Kidney (tissue), 14 donors: ENCODE results near the gene FBN1. TPM values are rescaled to one million over a fixed set of nuclear protein-coding genes. Genes with fewer than 3 reads are reported as not detected.

ENCODE experiments used
- DNase-seq, 5 donors: peaks; one replicate each; pipeline ENCODE4 v3.0.0-alpha.2; 2013 to 2020
- FAIRE-seq: peaks from 2 replicates; lab custom pipeline; 2012; peaks lifted over from hg19 to GRCh38; lab: Jason Lieb, UNC
- H3K27ac ChIP-seq, 2 donors: one replicate each; pipeline ENCODE4 v1.7.0; 2013; ENCODE audit warnings: low read depth in 2 of 2, low read length in 2 of 2, inconsistent platforms in 1 of 2
- H3K27me3 ChIP-seq: one replicate; pipeline ENCODE4 v1.7.1; 2013; ENCODE audit warnings: low read length, inconsistent platforms; ENCODE audit not compliant: control insufficient read depth, insufficient read depth
- H3K36me3 ChIP-seq, 3 donors: one replicate each; pipeline versions ENCODE4 v1.7.0 to v1.7.1; 2013; ENCODE audit warnings: low read length in 3 of 3, control low read depth in 1 of 3, inconsistent platforms in 1 of 3; ENCODE audit not compliant: insufficient read depth in 3 of 3, control insufficient read depth in 2 of 3
- H3K4me1 ChIP-seq, 3 donors: one replicate each; pipeline versions ENCODE4 v1.7.0 to v1.7.1; 2013; ENCODE audit warnings: low read length in 3 of 3, inconsistent platforms in 1 of 3, low read depth in 1 of 3; ENCODE audit not compliant: control insufficient read depth in 2 of 3, insufficient read depth in 2 of 3
- H3K4me3 ChIP-seq, 3 donors: one replicate each; pipeline versions ENCODE4 v1.7.0 to v1.8.1; 2013; ENCODE audit warnings: low read length in 3 of 3, control low read depth in 1 of 3, inconsistent platforms in 1 of 3
- H3K9ac ChIP-seq, 3 donors: one replicate each; pipeline versions ENCODE4 v1.7.0 to v1.7.1; 2013; ENCODE audit warnings: low read length in 3 of 3, control low read depth in 1 of 3, inconsistent platforms in 1 of 3
- H3K9me3 ChIP-seq, 3 donors: one replicate each; pipeline versions ENCODE4 v1.7.0 to v1.7.1; 2013; ENCODE audit warnings: low read length in 3 of 3, control low read depth in 1 of 3, inconsistent platforms in 1 of 3; ENCODE audit not compliant: control insufficient read depth in 2 of 3, insufficient read depth in 1 of 3
- intact Hi-C: fragments of 100-400 bp; cut with DNase I; formaldehyde crosslinking; loops from one replicate; pipeline ENCODE4 v1.11.1; 2022
- polyA plus RNA-seq: library from polyadenylated mRNA; stranded (reverse); fragments of 350-450 nt; fragmentation: Illumina TruSeq; extraction: RNeasy Lipid Tissue Mini Kit (QIAGEN cat#74804); gene quantifications from one replicate; pipeline ENCODE4 v1.2.3, GENCODE V29; 2014; ENCODE audit warnings: low read depth, low replicate concordance; ENCODE audit not compliant: insufficient read depth
- total RNA-seq: library from RNA; stranded (reverse); fragmentation: NEBNext Ultra II Directional; extraction: Animal tissue kit (Norgen Biotek cat#: 25700); gene quantifications from one replicate; pipeline ENCODE4 v1.2.1, GENCODE V29; 2021
- TF ChIP-seq, protein P1 (sequence below): IDR thresholded peaks from 3 replicates; pipeline ENCODE4 v1.5.1; 2012; ENCODE audit warnings: mild to moderate bottlenecking, moderate library complexity, borderline replicate concordance; ENCODE audit not compliant: insufficient read depth; ENCODE audit errors: extremely low read depth
- donor health status: control.
- donor health status: control.
- donor health status: control.
- donor health status: control.
- donor health status: control.
- donor health status: DM: yes; HTN: yes; CAD: no.
- donor health status: Normal renal cell carcinoma (clear cell type).

The FBN1 gene
- total and polyA plus RNA-seq, 2 donors from 2014 or later, result 2.4 to 30.8 TPM

DNA sequence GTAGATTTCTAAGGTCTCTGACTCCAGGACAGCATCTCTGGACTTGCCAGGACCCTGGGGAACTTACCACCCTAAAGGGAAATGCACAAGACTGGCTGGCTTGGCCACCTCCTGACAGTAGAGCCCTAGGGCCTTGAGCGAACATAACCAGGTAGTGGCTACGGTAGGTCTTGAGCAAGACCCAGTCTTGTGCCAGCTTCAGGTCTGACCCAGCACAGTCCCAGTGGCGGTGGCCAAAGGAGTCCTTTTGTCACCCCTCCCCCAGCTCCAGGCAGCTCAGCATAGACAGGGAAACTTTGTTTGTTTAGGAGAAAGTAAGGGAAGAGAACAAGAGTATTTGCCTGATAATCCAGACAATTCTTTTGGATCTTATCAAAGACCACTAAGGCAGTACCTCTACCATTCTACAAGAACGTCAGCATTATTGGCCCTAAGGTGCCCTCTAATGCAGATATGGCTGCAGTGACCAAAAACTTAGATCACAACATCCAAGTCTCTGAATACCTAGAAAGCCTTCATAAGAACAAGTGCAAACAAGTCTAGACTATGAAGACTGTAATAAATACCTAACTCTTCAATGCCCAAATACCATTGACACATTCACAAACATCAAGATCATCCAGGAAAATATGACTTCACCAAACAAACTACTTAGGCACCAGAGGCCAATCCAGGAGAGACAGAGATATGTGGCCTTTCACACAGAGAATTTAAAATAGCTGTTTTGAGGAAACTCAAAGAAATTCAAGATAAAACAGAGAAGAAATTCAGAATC lies 38.7 kb upstream of the FBN1 start:
- FAIRE-seq (no peak), DNase-seq (no peak)
- Histone ChIP-seq H3K4me1 (no peaks in the 10 kb centered on the region), H3K27me3 (no peaks in the 10 kb centered on the region), H3K27ac (no peak overlapping the region), H3K9me3 (no peaks in the 10 kb centered on the region), H3K36me3 (no peaks in the 10 kb centered on the region), H3K4me3 (no peak overlapping the region), H3K9ac (no peak overlapping the region)
- intact Hi-C loops, result no loop called here
- TF ChIP-seq, protein P1, sequence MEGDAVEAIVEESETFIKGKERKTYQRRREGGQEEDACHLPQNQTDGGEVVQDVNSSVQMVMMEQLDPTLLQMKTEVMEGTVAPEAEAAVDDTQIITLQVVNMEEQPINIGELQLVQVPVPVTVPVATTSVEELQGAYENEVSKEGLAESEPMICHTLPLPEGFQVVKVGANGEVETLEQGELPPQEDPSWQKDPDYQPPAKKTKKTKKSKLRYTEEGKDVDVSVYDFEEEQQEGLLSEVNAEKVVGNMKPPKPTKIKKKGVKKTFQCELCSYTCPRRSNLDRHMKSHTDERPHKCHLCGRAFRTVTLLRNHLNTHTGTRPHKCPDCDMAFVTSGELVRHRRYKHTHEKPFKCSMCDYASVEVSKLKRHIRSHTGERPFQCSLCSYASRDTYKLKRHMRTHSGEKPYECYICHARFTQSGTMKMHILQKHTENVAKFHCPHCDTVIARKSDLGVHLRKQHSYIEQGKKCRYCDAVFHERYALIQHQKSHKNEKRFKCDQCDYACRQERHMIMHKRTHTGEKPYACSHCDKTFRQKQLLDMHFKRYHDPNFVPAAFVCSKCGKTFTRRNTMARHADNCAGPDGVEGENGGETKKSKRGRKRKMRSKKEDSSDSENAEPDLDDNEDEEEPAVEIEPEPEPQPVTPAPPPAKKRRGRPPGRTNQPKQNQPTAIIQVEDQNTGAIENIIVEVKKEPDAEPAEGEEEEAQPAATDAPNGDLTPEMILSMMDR, result no peak

DNA sequence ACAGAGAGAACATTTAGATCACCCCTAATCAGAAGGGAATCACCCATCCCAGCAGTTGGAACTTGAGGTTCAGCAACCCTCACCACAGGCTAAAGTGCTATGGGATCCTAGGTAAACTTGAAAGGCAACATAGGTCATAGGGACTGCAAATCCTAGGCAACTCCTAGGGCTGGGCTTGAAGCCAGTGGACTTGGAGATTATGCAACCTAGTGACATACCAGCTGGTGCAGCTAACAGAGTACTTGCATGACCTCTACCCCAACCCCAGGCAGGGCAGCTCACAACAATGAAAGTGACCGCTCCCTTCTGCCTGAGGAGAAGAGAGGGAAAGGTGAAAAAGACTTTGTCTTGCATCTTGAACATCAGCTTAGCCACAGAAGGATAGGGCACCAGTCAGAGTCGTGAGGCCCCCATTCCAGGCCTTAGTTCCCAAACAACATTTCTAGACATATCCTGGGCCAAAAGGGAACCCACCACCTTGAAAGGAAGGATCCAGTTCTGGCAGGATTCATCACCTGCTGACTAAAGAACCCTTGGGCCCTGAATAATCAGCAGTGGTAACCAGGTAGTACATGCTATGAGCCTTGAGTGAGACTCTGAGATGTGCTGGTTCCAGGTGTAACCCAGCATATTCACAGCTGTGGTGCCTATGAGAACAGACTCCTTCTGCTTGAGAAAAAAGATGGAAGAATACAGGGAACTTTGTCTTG lies 37.6 kb upstream of the FBN1 start:
- no peak overlapping the region for H3K4me3 ChIP-seq
- no peaks in the 10 kb centered on the region for H3K36me3 ChIP-seq
- H3K9me3 ChIP-seq, result no peaks in the 10 kb centered on the region
- H3K27me3 ChIP-seq, result no peaks in the 10 kb centered on the region
- TF ChIP-seq, protein P1, result no peak
- DNase-seq (no peak), FAIRE-seq (no peak)
- H3K27ac ChIP-seq, result no peak overlapping the region
- intact Hi-C loops, result no loop called here
- no peaks in the 10 kb centered on the region for H3K4me1 ChIP-seq
- no peak overlapping the region for H3K9ac ChIP-seq

DNA sequence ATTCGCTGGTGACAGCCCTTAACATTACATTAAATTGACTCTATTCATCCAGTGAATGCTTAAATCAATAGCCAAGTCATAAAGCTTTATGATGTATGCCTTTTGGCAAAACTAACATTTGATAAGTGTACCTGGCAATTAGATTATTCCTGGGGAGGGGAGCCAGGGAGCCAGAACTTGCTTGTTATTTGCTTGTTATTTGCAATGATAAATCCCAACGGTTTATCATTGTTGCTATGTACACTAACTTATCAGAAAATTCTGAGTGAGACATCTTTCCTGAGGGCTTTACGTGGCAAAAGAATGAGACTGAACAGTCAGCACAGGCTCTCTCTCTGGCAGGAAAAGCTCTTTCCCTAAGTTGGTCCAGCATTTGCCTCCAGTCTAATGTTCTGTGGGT lies 35.8 kb upstream of the FBN1 start:
- no peaks in the 10 kb centered on the region for H3K9me3 ChIP-seq
- FAIRE-seq (no peak), DNase-seq (no peak)
- no peaks in the 10 kb centered on the region for H3K4me1 ChIP-seq
- intact Hi-C loops, result no loop called here
- H3K9ac ChIP-seq, result no peak overlapping the region
- no peaks in the 10 kb centered on the region for H3K36me3 ChIP-seq
- H3K4me3 ChIP-seq, result no peak overlapping the region
- TF ChIP-seq, protein P1, result no peak
- H3K27me3 ChIP-seq, result no peaks in the 10 kb centered on the region
- no peak overlapping the region for H3K27ac ChIP-seq
